ENCODE data around the gene PARP14. TPM values are rescaled to one million over a fixed set of nuclear protein-coding genes. Genes with fewer than 3 reads are reported as not detected.

The PARP14 gene
- total RNA-seq, 1 experiment from 2014 or later = 17.6 TPM

GRCh38 chr3:122754929-122755328 lies 74.3 kb downstream of the PARP14 start:
- H3K27me3 ChIP-seq (replicated peaks) = no peaks in the 10 kb centered on the region
- no peaks in the 10 kb centered on the region for H3K9me3 ChIP-seq (replicated peaks)
- no peak overlapping the region for H3K4me3 ChIP-seq
- H3K4me1 ChIP-seq (replicated peaks) = no peaks in the 10 kb centered on the region
- peaks cover 8% of the 10 kb centered on the region for H3K36me3 ChIP-seq
- no peak overlapping the region for H3K27ac ChIP-seq
- peak in 1 of 2 experiments; percentile 2 for DNase-seq (ENCODE audit: low read depth in 1 of 2, low spot score in 2 of 2)

GRCh38 chr3:122755491-122755890 lies 74.9 kb downstream of the PARP14 start:
- Histone ChIP-seq H3K4me3 (no peak overlapping the region), H3K36me3 (peaks cover 8% of the 10 kb centered on the region), H3K27me3 (replicated peaks) (no peaks in the 10 kb centered on the region), H3K27ac (no peak overlapping the region), H3K4me1 (replicated peaks) (no peaks in the 10 kb centered on the region), H3K9me3 (replicated peaks) (no peaks in the 10 kb centered on the region)
- no peak for DNase-seq (ENCODE audit: low read depth in 1 of 2, low spot score in 2 of 2)

GRCh38 chr3:122758877-122759560 lies 78.4 kb downstream of the PARP14 start:
- H3K4me1 ChIP-seq (replicated peaks) = no peaks in the 10 kb centered on the region
- peaks cover 8% of the 10 kb centered on the region for H3K36me3 ChIP-seq
- no peaks in the 10 kb centered on the region for H3K27me3 ChIP-seq (replicated peaks)
- no peak overlapping the region for H3K27ac ChIP-seq
- no peak for DNase-seq (ENCODE audit: low read depth in 1 of 2, low spot score in 2 of 2)
- no peak overlapping the region for H3K4me3 ChIP-seq
- H3K9me3 ChIP-seq (replicated peaks) = no peaks in the 10 kb centered on the region

- no peaks in the 10 kb centered on the region for H3K36me3 ChIP-seq
- H3K27ac ChIP-seq = no peak overlapping the region
- no peaks in the 10 kb centered on the region for H3K4me1 ChIP-seq (replicated peaks)
- H3K9me3 ChIP-seq (replicated peaks) = no peaks in the 10 kb centered on the region
- H3K27me3 ChIP-seq (replicated peaks) = no peaks in the 10 kb centered on the region
- H3K4me3 ChIP-seq = no peak overlapping the region
- DNase-seq (ENCODE audit: low read depth in 1 of 2, low spot score in 2 of 2) = no peak
Measured at GRCh38 chr3:122760453-122761271, 80.0 kb downstream of the PARP14 start.

- no peaks in the 10 kb centered on the region for H3K27me3 ChIP-seq (replicated peaks)
- no peaks in the 10 kb centered on the region for H3K36me3 ChIP-seq
- no peaks in the 10 kb centered on the region for H3K4me1 ChIP-seq (replicated peaks)
- no peak overlapping the region for H3K27ac ChIP-seq
- no peaks in the 10 kb centered on the region for H3K9me3 ChIP-seq (replicated peaks)
- no peak for DNase-seq (ENCODE audit: low read depth in 1 of 2, low spot score in 2 of 2)
- H3K4me3 ChIP-seq = no peak overlapping the region
Measured at GRCh38 chr3:122766430-122766829, 85.8 kb downstream of the PARP14 start.

- no peaks in the 10 kb centered on the region for H3K27me3 ChIP-seq (replicated peaks)
- H3K9me3 ChIP-seq (replicated peaks) = no peaks in the 10 kb centered on the region
- no peak for DNase-seq (ENCODE audit: low read depth in 1 of 2, low spot score in 2 of 2)
Measured at GRCh38 chr3:122767540-122768372, 87.1 kb downstream of the PARP14 start.

GRCh38 chr3:122770521-122771202 lies 90.0 kb downstream of the PARP14 start:
- H3K4me3 ChIP-seq = no peak overlapping the region
- H3K9me3 ChIP-seq (replicated peaks) = no peaks in the 10 kb centered on the region
- no peaks in the 10 kb centered on the region for H3K4me1 ChIP-seq (replicated peaks)
- H3K27me3 ChIP-seq (replicated peaks) = no peaks in the 10 kb centered on the region
- H3K36me3 ChIP-seq = no peaks in the 10 kb centered on the region
- no peak for DNase-seq (ENCODE audit: low read depth in 1 of 2, low spot score in 2 of 2)
- H3K27ac ChIP-seq = no peak overlapping the region

More at GRCh38 chr3:122767540-122768372, 87.1 kb downstream of the PARP14 start:
- Histone ChIP-seq H3K4me1 (replicated peaks) (no peaks in the 10 kb centered on the region), H3K36me3 (no peaks in the 10 kb centered on the region), H3K27ac (no peak overlapping the region), H3K4me3 (no peak overlapping the region)

- H3K36me3 ChIP-seq = no peaks in the 10 kb centered on the region
- H3K27me3 ChIP-seq (replicated peaks) = no peaks in the 10 kb centered on the region
- H3K4me3 ChIP-seq = no peak overlapping the region
- no peak for DNase-seq (ENCODE audit: low read depth in 1 of 2, low spot score in 2 of 2)
- no peaks in the 10 kb centered on the region for H3K4me1 ChIP-seq (replicated peaks)
- no peaks in the 10 kb centered on the region for H3K9me3 ChIP-seq (replicated peaks)
- H3K27ac ChIP-seq = no peak overlapping the region
Measured at GRCh38 chr3:122772827-122773226, 92.2 kb downstream of the PARP14 start.

GRCh38 chr3:122773944-122774509 lies 93.4 kb downstream of the PARP14 start:
- DNase-seq (ENCODE audit: low read depth in 1 of 2, low spot score in 2 of 2) = no peak
- H3K9me3 ChIP-seq (replicated peaks) = no peaks in the 10 kb centered on the region
- no peak overlapping the region for H3K4me3 ChIP-seq
- H3K4me1 ChIP-seq (replicated peaks) = no peaks in the 10 kb centered on the region
- no peaks in the 10 kb centered on the region for H3K36me3 ChIP-seq
- H3K27me3 ChIP-seq (replicated peaks) = no peaks in the 10 kb centered on the region
- H3K27ac ChIP-seq = no peak overlapping the region

GRCh38 chr3:122774564-122774963 lies 93.9 kb downstream of the PARP14 start:
- H3K27me3 ChIP-seq (replicated peaks) = no peaks in the 10 kb centered on the region
- no peak overlapping the region for H3K4me3 ChIP-seq
- H3K36me3 ChIP-seq = no peaks in the 10 kb centered on the region
- no peak for DNase-seq (ENCODE audit: low read depth in 1 of 2, low spot score in 2 of 2)
- H3K27ac ChIP-seq = no peak overlapping the region
- H3K9me3 ChIP-seq (replicated peaks) = no peaks in the 10 kb centered on the region
- H3K4me1 ChIP-seq (replicated peaks) = no peaks in the 10 kb centered on the region

GRCh38 chr3:122776675-122777468 lies 96.2 kb downstream of the PARP14 start:
- H3K27me3 ChIP-seq (replicated peaks) = no peaks in the 10 kb centered on the region
- H3K36me3 ChIP-seq = no peaks in the 10 kb centered on the region
- H3K4me1 ChIP-seq (replicated peaks) = no peaks in the 10 kb centered on the region
- no peak for DNase-seq (ENCODE audit: low read depth in 1 of 2, low spot score in 2 of 2)
- no peaks in the 10 kb centered on the region for H3K9me3 ChIP-seq (replicated peaks)
- no peak overlapping the region for H3K27ac ChIP-seq
- no peak overlapping the region for H3K4me3 ChIP-seq

- no peak overlapping the region for H3K27ac ChIP-seq
- DNase-seq (ENCODE audit: low read depth in 1 of 2, low spot score in 2 of 2) = no peak
Measured at GRCh38 chr3:122777563-122777962, 96.9 kb downstream of the PARP14 start.

More at GRCh38 chr3:122777563-122777962, 96.9 kb downstream of the PARP14 start:
- H3K9me3 ChIP-seq (replicated peaks) = no peaks in the 10 kb centered on the region
- no peak overlapping the region for H3K4me3 ChIP-seq
- no peaks in the 10 kb centered on the region for H3K36me3 ChIP-seq
- H3K27me3 ChIP-seq (replicated peaks) = no peaks in the 10 kb centered on the region
- no peaks in the 10 kb centered on the region for H3K4me1 ChIP-seq (replicated peaks)
